D721Med (cell line): ENCODE results near the gene MOXD1.

Experiments used
- DNase-seq: peaks from one replicate; pipeline ENCODE4 v3.0.0; 2011; ENCODE audit warnings: low spot score; ENCODE audit not compliant: insufficient read length
- FAIRE-seq: peaks from 2 replicates; lab custom pipeline; 2011; peaks lifted over from hg19 to GRCh38; lab: Jason Lieb, UNC
- TF ChIP-seq, protein P1 (sequence below): IDR thresholded peaks from 2 replicates; pipeline ENCODE4 v1.5.1; 2012; ENCODE audit warnings: mild to moderate bottlenecking, control low read depth; ENCODE audit not compliant: insufficient read depth; ENCODE audit errors: missing control alignments

Gene MOXD1

DNA sequence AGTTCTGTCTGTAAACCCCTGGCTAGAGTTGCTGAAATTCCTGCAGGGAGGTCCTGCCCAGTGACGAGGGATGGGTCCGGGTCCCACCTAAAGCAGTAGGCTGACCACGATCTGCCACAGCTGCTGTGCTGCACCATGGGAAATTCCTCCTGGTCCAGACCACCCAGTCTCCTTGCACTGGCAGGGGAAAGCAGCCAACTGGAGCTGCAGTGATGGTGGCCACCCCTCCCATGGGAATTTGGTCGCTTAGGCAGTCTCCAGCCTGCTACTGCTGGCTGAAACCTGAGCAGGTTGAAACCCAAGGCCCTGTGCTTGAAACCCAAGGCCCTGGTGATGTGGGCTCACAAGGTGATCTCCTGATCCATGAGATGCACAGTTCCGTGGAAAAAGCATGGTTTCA lies 23.9 kb upstream of the MOXD1 start:
- TF ChIP-seq, protein P1, sequence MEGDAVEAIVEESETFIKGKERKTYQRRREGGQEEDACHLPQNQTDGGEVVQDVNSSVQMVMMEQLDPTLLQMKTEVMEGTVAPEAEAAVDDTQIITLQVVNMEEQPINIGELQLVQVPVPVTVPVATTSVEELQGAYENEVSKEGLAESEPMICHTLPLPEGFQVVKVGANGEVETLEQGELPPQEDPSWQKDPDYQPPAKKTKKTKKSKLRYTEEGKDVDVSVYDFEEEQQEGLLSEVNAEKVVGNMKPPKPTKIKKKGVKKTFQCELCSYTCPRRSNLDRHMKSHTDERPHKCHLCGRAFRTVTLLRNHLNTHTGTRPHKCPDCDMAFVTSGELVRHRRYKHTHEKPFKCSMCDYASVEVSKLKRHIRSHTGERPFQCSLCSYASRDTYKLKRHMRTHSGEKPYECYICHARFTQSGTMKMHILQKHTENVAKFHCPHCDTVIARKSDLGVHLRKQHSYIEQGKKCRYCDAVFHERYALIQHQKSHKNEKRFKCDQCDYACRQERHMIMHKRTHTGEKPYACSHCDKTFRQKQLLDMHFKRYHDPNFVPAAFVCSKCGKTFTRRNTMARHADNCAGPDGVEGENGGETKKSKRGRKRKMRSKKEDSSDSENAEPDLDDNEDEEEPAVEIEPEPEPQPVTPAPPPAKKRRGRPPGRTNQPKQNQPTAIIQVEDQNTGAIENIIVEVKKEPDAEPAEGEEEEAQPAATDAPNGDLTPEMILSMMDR, result no peak

DNA sequence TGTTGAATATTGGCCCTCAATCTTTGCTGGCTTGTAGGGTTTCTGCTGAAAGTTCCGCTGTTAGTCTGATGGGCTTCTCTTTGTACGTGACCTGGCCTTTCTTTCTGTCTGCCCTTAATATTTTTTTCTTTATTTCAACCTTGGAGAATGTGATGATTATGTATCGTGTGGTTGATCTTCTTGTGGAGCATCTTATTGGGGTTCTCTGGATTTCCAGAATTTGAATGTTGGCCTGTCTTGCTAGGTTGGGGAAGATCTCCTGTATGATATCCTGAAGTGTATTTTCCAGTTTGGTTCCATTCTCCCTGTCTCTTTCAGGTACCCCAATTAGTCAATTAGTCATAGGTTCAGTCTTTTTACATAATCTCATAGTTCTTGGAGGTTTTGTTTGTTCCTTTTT lies 22.6 kb upstream of the MOXD1 start:
- FAIRE-seq (no peak), DNase-seq (no peak)
- TF ChIP-seq, protein P1, result no peak

More for the DNA sequence above, 23.9 kb upstream of the MOXD1 start:
- DNase-seq (no peak), FAIRE-seq (no peak)

DNA sequence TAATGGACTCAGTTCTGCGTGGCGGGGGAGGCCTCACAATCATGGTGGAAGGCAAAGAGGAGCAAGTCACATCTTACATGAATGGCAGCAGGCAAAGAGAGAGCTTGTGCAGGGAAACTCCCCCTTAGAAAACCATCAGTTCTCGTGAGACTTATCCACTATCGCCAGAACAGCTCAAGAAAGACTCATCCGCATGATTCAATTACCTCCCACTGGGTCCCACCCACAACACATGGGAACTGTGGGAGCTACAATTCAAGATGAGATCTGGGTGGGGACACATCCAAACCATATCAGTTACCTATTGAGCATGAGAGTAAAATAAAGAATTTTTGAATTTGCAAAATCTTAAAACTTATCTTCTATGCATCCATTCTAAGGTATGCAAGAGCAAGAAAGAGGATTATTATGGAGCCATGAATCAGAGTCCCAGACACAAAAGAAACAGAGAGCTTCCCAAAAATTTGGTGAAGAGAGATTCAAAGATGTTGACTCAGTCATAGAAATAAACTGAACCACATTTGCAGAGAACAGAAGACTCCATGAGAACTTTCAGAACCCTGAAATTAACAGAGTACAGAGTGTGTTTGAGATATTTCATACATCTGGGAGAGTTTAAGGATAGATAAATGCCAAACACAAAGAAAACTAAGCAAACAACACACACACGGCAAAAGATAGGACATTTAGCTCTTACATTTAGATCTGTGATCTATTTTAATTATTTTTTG lies 17.1 kb upstream of the MOXD1 start:
- TF ChIP-seq, protein P1, result no peak
- FAIRE-seq (no peak), DNase-seq (no peak)

DNA sequence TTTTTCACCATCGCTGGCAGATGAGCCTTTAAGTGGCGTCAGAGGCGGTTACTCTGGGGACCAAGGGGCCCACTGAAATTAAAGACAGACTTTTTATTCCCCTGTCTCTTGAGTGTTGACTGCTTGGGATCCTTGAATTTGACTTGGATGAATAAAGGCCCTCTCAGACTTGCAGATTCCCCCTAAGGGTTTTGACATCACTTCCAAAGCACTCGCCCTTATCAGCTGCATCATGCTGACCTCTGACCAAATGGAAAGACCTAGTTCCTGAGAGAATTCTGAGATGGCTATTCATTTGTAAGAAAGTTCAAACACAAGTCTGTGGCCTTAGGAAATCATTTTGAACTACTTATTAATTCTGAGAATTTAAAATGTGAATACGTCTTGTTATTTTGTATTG lies 13.5 kb upstream of the MOXD1 start:
- FAIRE-seq (no peak), DNase-seq (no peak)

DNA sequence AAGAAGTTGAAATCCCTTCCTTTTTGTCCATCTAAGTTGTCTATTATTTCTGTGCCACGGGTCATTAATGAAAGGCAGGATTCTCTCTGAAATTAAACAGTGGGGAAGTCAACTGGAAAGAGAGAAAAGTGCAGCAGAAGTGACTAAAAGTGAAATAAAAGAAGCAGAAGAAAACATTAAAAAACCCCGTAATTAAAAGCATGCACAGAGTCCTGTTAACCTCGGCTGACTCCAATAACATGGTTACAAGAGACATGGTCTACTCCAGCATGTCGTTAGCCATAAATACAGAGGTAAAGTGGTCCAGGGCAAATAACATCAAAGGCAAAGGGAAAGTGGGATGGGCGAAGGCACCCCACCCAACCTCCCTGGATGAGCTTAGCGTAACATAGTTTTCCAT lies 13.0 kb upstream of the MOXD1 start:
- DNase-seq (no peak), FAIRE-seq (no peak)
- TF ChIP-seq, protein P1, result no peak

More for the DNA sequence above, 13.5 kb upstream of the MOXD1 start:
- TF ChIP-seq, protein P1, result no peak

DNA sequence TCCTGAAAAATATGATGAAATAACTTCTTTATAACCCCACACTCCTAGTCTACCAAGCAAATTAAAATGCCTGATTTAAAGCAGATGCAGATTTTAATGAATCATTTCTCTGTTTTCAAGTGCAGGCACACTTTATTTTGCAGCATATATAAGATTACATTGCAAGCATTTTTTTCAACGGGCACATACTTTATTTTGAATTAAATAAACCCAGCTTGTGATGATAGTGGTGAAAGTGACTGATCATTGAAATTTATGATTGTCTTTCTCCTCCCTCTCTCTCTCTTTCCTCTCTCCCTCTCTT lies 12.2 kb upstream of the MOXD1 start:
- no peak for DNase-seq
- TF ChIP-seq, protein P1, result no peak
- FAIRE-seq, result no peak

DNA sequence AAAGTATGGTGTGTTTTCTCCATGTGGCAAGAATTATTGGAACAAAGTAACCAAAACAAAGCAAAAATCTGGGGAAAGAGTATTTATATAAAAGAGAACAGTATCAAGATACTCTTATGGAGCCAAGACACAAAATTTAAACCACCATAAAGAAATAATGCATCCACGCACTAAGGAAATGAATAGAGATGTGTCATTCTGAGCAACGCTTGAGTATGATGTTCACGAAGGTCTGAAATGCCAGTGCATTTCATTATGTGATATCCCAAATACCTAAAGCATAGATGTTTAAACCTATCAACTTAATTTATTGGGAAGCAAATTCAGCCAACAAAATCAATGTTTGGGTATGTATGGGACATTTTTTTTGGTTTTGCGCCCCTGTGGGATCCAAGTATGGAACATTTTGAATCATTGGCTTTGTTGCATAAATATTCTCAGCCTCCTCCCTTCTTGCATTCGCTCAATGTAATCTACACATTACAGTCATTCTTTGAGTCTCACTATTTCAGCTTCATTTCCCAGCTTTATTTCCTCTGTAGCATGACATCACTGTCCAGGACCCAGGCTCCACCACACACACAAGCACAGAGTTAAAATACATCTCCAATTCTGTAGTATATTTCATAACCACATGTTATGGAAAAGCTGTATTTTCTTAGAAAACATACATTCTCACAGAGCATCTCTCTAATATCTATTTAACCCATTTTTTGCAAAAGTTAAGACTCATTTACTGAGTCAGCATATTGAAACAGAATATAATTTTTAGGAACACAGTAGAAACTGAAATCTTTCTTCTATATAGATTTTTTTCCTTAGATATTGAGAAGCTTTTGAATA lies 11.6 kb upstream of the MOXD1 start:
- FAIRE-seq (no peak), DNase-seq (no peak)
- TF ChIP-seq, protein P1, result no peak
